HFF-Myc (cell line): ENCODE results near the gene ANGPT4.

Experiments
- DNase-seq: peaks from one replicate; pipeline ENCODE4 v3.0.0-alpha.2; 2011; ENCODE audit warnings: low read depth; ENCODE audit errors: extremely low read depth
- H3K4me3 ChIP-seq: replicated peaks from 2 replicates; pipeline ENCODE4 v1.5.1; 2011; ENCODE audit warnings: low read depth, mild to moderate bottlenecking, control low read depth, low read length
- TF ChIP-seq, protein P1 (sequence below): IDR thresholded peaks from 2 replicates; pipeline ENCODE4 v1.5.1; 2012; ENCODE audit warnings: mild to moderate bottlenecking, low read depth, low read length, control low read depth; ENCODE audit errors: missing control alignments

The ANGPT4 gene

GRCh38 chr20:888057-888456 lies 28.1 kb downstream of the ANGPT4 start:
- TF ChIP-seq, protein P1, sequence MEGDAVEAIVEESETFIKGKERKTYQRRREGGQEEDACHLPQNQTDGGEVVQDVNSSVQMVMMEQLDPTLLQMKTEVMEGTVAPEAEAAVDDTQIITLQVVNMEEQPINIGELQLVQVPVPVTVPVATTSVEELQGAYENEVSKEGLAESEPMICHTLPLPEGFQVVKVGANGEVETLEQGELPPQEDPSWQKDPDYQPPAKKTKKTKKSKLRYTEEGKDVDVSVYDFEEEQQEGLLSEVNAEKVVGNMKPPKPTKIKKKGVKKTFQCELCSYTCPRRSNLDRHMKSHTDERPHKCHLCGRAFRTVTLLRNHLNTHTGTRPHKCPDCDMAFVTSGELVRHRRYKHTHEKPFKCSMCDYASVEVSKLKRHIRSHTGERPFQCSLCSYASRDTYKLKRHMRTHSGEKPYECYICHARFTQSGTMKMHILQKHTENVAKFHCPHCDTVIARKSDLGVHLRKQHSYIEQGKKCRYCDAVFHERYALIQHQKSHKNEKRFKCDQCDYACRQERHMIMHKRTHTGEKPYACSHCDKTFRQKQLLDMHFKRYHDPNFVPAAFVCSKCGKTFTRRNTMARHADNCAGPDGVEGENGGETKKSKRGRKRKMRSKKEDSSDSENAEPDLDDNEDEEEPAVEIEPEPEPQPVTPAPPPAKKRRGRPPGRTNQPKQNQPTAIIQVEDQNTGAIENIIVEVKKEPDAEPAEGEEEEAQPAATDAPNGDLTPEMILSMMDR, result no peak
- no peak for DNase-seq
- no peak overlapping the region for H3K4me3 ChIP-seq

DNA sequence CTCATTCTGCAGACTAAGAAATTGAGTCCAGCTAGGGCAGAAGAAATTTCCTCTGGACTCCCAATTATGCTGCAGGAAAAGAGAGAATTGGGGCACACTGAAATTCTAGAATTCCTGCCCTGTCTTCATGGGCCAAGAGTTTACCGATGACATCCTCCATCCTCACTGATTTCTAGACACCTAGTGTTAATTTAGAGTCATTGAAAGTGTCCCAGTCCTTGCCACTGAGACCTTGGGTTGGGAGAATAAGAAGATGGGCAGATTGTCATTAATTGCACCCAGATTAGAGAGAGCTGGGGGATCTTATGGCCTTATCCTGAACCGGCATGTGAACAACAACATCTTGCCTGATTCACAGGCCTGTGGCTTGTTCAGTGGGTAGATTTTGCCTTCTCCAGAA lies 29.0 kb downstream of the ANGPT4 start:
- no peak for DNase-seq
- H3K4me3 ChIP-seq, result no peak overlapping the region
- TF ChIP-seq, protein P1, result no peak

- no peak overlapping the region for H3K4me3 ChIP-seq
- no peak for DNase-seq
- TF ChIP-seq, protein P1, result no peak
Observed at GRCh38 chr20:884983-885952, 30.9 kb downstream of the ANGPT4 start.

GRCh38 chr20:881783-882144 lies 34.4 kb downstream of the ANGPT4 start:
- TF ChIP-seq, protein P1, result no peak
- no peak for DNase-seq
- no peak overlapping the region for H3K4me3 ChIP-seq

GRCh38 chr20:881051-881782 lies 34.9 kb downstream of the ANGPT4 start:
- TF ChIP-seq, protein P1, result no peak
- no peak for DNase-seq
- H3K4me3 ChIP-seq, result no peak overlapping the region

- DNase-seq, result no peak
- TF ChIP-seq, protein P1, result no peak
- H3K4me3 ChIP-seq, result no peak overlapping the region
Observed at GRCh38 chr20:879626-880025, 36.5 kb downstream of the ANGPT4 start.
